Measurements from ENCODE around the gene LSM2. TPM values are rescaled to one million over a fixed set of nuclear protein-coding genes. Genes with fewer than 3 reads are reported as not detected.
A peak's percentile ranks its signal among the peaks of the same experiment; 100 is the strongest.

Gene LSM2
- total and polyA plus RNA-seq, 8 donors, result 6.7 to 55.8 (median 34.5) TPM; not detected in 1

DNA sequence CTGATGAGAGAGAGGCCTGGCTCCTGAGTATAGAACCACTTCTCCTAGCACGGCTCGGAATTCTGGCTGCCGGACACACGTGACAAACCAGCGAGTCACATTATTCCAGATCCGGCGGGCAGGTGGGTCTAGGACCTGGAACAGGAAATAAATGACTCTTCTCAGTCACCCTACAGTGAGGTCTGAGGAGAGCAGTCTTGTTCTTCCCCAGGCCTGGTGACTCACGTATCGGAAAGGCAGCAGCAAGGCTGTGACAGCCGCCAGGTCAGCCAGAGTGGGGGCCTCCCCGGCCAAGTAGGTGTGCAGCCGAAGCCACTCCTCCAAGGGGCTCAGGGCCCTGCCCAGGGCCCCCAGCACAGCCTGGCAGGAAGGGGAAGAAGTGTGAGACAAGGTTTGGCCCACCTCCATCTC is 14.0 kb downstream of the LSM2 start:
- Histone ChIP-seq H3K27me3 (no peaks in the 10 kb centered on the region), H3K9me3 (no peaks in the 10 kb centered on the region), H3K4me1 (peaks cover 12 to 41% (median 30%) of the 10 kb centered on the region in 4 donors), H3K4me3 (no peak overlapping the region), H3K27ac (peak overlapping the region in 3 of 5 donors; percentile 24 to 100 (median 46)), H3K36me3 (peaks cover 11 to 52% (median 39%) of the 10 kb centered on the region in 4 donors)
- no peak for TF ChIP-seq POLR2A (IDR thresholded peaks at IDR 0.05)
- no peak for TF ChIP-seq POLR2AphosphoS5 (IDR thresholded peaks at IDR 0.05)
- TF ChIP-seq, protein P1, sequence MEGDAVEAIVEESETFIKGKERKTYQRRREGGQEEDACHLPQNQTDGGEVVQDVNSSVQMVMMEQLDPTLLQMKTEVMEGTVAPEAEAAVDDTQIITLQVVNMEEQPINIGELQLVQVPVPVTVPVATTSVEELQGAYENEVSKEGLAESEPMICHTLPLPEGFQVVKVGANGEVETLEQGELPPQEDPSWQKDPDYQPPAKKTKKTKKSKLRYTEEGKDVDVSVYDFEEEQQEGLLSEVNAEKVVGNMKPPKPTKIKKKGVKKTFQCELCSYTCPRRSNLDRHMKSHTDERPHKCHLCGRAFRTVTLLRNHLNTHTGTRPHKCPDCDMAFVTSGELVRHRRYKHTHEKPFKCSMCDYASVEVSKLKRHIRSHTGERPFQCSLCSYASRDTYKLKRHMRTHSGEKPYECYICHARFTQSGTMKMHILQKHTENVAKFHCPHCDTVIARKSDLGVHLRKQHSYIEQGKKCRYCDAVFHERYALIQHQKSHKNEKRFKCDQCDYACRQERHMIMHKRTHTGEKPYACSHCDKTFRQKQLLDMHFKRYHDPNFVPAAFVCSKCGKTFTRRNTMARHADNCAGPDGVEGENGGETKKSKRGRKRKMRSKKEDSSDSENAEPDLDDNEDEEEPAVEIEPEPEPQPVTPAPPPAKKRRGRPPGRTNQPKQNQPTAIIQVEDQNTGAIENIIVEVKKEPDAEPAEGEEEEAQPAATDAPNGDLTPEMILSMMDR (IDR thresholded peaks at IDR 0.05), result no peak
- no peak for TF ChIP-seq EP300 (IDR thresholded peaks at IDR 0.05)
- WGBS, 5 donors, result 74 to 93% (median 82%) methylated on average over 10 to 12 of the region's 12 CpGs
- no peak for DNase-seq
- intact Hi-C loops (cut with DNase I; ENCODE audit: low total_unique reads), result no loop called here

DNA sequence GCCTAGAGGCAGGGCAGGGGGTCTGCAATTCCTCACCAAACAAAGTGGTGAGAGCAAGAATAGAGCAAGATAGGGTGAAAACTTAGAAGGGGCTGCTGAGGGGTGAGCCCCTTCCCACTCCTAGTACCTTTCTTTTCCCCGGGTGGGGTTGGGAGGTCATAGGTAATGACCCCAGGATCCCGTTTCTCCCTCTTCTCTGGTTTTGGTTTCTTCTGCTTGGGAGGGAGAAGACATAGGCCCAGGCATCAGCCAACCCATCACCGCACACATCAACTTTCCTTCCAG is 14.7 kb downstream of the LSM2 start:
- Histone ChIP-seq H3K36me3 (peaks cover 11 to 52% (median 43%) of the 10 kb centered on the region in 4 donors), H3K9me3 (no peaks in the 10 kb centered on the region), H3K4me1 (peaks cover 12 to 41% (median 30%) of the 10 kb centered on the region in 4 donors), H3K27ac (peak overlapping the region in 2 of 5 donors; percentile 24 to 100), H3K4me3 (no peak overlapping the region), H3K27me3 (no peaks in the 10 kb centered on the region)
- TF ChIP-seq EP300 (IDR thresholded peaks at IDR 0.05), result no peak
- TF ChIP-seq POLR2A (IDR thresholded peaks at IDR 0.05), result no peak
- no peak for TF ChIP-seq POLR2AphosphoS5 (IDR thresholded peaks at IDR 0.05)
- TF ChIP-seq, protein P1 (IDR thresholded peaks at IDR 0.05), result no peak
- intact Hi-C loops (cut with DNase I; ENCODE audit: low total_unique reads), result no loop called here
- DNase-seq, result no peak
- WGBS, 5 donors, result 67 to 95% (median 69%) methylated on average over 3 of the region's 3 CpGs

DNA sequence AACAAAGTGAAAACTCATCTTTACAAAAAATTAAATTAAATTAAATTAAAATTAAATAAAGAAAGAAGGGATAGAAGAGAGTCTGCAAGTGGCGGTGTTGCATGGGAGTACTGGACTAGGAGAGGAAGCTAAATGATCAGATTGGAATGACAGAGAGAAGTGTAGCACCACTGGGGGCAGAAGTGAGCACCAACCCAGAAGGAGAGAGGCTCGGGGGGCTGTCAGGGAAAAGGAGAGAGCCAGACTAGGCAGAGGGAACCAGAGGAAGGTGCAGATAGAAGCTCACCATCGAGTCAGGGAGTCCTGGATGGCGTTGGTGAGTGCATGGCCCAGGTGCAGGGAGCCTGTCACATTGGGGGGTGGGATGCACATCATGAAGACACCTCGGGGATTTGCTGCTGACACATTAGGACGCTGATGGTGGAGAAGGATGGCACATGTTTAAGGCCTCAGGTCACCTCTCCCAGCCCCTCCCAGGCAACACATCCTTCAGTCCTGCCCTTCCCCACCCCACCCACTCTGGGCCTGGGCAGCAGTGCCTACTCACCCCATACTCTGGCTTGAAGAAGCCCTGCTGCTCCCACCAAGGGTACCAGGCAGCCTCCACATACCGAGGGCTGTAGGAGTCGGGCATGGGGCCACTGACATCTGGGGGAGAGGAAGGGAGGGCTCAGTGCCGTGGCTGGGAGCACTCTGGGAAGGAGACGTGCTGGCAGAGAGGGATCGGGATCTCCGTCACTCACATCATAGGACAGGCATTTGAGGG is 15.3 kb downstream of the LSM2 start:
- H3K27me3 ChIP-seq, result no peaks in the 10 kb centered on the region
- no peaks in the 10 kb centered on the region for H3K9me3 ChIP-seq
- H3K4me1 ChIP-seq, result peaks cover 12 to 40% (median 30%) of the 10 kb centered on the region in 4 donors
- 63 to 76% (median 66%) methylated on average over 12 of the region's 12 CpGs for WGBS, 5 donors
- no peak overlapping the region for H3K4me3 ChIP-seq
- peak overlapping the region in 3 of 5 donors; percentile 12 to 18 (median 18) for H3K27ac ChIP-seq
- H3K36me3 ChIP-seq, result peaks cover 11 to 54% (median 42%) of the 10 kb centered on the region in 4 donors
- TF ChIP-seq, protein P1 (IDR thresholded peaks at IDR 0.05), result peak in 5 of 7 experiments; percentile 38 to 51 (median 44)
- TF ChIP-seq POLR2A (IDR thresholded peaks at IDR 0.05), result no peak
- no peak for TF ChIP-seq EP300 (IDR thresholded peaks at IDR 0.05)
- no peak for TF ChIP-seq POLR2AphosphoS5 (IDR thresholded peaks at IDR 0.05)
- peak; percentile 44 to 84 for DNase-seq
- intact Hi-C loops (cut with DNase I; ENCODE audit: low total_unique reads), result no loop called here

DNA sequence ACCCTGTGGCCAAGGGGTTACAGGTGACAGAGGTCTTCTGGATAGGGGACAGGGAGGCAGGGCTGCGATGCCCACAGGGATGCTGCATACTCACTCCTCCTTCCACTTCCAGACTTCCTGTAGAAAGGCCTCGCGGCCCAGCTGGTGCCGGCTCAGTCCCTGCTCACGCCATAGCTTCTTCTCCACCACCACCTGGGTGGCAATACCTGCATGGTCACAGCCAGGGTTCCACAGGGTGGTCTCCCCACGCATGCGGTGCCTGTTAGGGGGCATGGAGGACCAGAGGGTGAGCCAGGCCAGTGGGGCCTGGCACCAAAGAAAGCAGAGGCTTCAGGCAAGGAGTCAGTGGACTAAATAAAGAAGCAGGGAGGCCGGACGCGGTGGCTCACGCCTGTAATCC is 21.3 kb downstream of the LSM2 start:
- intact Hi-C loops (cut with DNase I; ENCODE audit: low total_unique reads), result no loop called here
- Histone ChIP-seq H3K4me1 (no peaks in the 10 kb centered on the region), H3K4me3 (no peak overlapping the region), H3K27me3 (no peaks in the 10 kb centered on the region), H3K9me3 (no peaks in the 10 kb centered on the region), H3K36me3 (peaks cover 50 to 86% (median 77%) of the 10 kb centered on the region in 4 donors), H3K27ac (no peak overlapping the region)
- TF ChIP-seq POLR2AphosphoS5 (IDR thresholded peaks at IDR 0.05), result no peak
- TF ChIP-seq, protein P1 (IDR thresholded peaks at IDR 0.05), result no peak
- WGBS, 5 donors, result 91 to 98% (median 96%) methylated on average over 11 of the region's 11 CpGs
- no peak for DNase-seq
